WTC11 (cell line): ENCODE measurements around the gene KDM4C.

Experiments
- ATF3 ChIP-seq: sonication (generic); formaldehyde crosslinking; conservative IDR thresholded peaks from 2 replicates; pipeline ENCODE4 v1.8.1; 2022; ENCODE audit warnings: mild to moderate bottlenecking, missing genetic modification reagents
- CREM ChIP-seq: sonication (generic); formaldehyde crosslinking; IDR thresholded peaks from 2 replicates; pipeline ENCODE4 v1.8.1; 2022; ENCODE audit warnings: mild to moderate bottlenecking, missing genetic modification reagents, moderate library complexity
- CTCF ChIP-seq: fragments of 200-600 bp; IDR thresholded peaks from 2 replicates; pipeline ENCODE4 v1.8.0; 2022; ENCODE audit warnings: antibody characterized with exemption
- MAX ChIP-seq: sonication (generic); formaldehyde crosslinking; IDR thresholded peaks from 2 replicates; pipeline ENCODE4 v1.8.0; 2022; ENCODE audit warnings: mild to moderate bottlenecking, missing genetic modification reagents
- NFATC4 ChIP-seq: fragments of 250-450 bp; sonication (Bioruptor Pico); IDR thresholded peaks from 2 replicates; pipeline ENCODE4 v1.9.0; 2021; ENCODE audit warnings: mild to moderate bottlenecking
- NR2C2 ChIP-seq: sonication (generic); formaldehyde crosslinking; IDR thresholded peaks from 2 replicates; pipeline ENCODE4 v1.8.0; 2022; ENCODE audit warnings: mild to moderate bottlenecking, missing genetic modification reagents
- SMAD3 ChIP-seq: sonication (generic); formaldehyde crosslinking; IDR thresholded peaks from 2 replicates; pipeline ENCODE4 v1.8.0; 2022; ENCODE audit warnings: missing genetic modification reagents, mild to moderate bottlenecking, borderline replicate concordance
- SP1 ChIP-seq: sonication (generic); formaldehyde crosslinking; conservative IDR thresholded peaks from 2 replicates; pipeline ENCODE4 v1.8.1; 2022; ENCODE audit warnings: missing genetic modification reagents
- ZNF121 ChIP-seq: sonication (generic); formaldehyde crosslinking; IDR thresholded peaks from 2 replicates; pipeline ENCODE4 v1.8.0; 2023; ENCODE audit warnings: missing genetic modification reagents
- ZNF138 ChIP-seq: sonication (generic); formaldehyde crosslinking; conservative IDR thresholded peaks from 2 replicates; pipeline ENCODE4 v1.8.1; 2022; ENCODE audit warnings: mild to moderate bottlenecking, moderate library complexity, missing genetic modification reagents
- ZSCAN18 ChIP-seq: fragments of 250-450 bp; sonication (Bioruptor Pico); IDR thresholded peaks from 2 replicates; pipeline ENCODE4 v2.1.2; 2022; ENCODE audit warnings: mild to moderate bottlenecking, moderate library complexity

- TF ChIP-seq CTCF: no peak
- TF ChIP-seq ZNF121: no peak
- no peak for TF ChIP-seq CREM
- TF ChIP-seq ATF3 (CRISPR knock-in tag): no peak
- TF ChIP-seq NR2C2 (CRISPR knock-in tag): no peak
- no peak for TF ChIP-seq SMAD3 (CRISPR knock-in tag)
- TF ChIP-seq ZSCAN18 (CRISPR knock-in tag): no peak
- TF ChIP-seq SP1 (CRISPR knock-in tag): no peak
- TF ChIP-seq ZNF138 (CRISPR knock-in tag): no peak
- TF ChIP-seq MAX: no peak
- TF ChIP-seq NFATC4 (CRISPR knock-in tag): no peak
These were observed 421.0 kb downstream of the KDM4C start for GRCh38 chr9:7178729-7179128.
